Smooth muscle cell (in vitro differentiated cells): Measurements from ENCODE around the gene DISP3. TPM values are rescaled to one million over a fixed set of nuclear protein-coding genes. Genes with fewer than 3 reads are reported as not detected.
"Not testable (repeated sequence)": the region's sequence is repeated elsewhere in the genome, so short reads cannot be mapped to it uniquely, and the experiment has no call there.

ENCODE experiments used
- DNase-seq: peaks from one replicate; lab custom pipeline; 2025; ENCODE audit not compliant: unreplicated experiment; lab: John Stamatoyannopoulos, UW
- H2AFZ ChIP-seq: fragments of 200-600 bp; sonication (generic); 2 replicates; pipeline ENCODE4 v1.6.0; 2016; ENCODE audit warnings: antibody characterized with exemption, low read depth, mild to moderate bottlenecking
- H3F3A ChIP-seq: fragments of 200-600 bp; sonication (generic); 2 replicates; pipeline ENCODE4 v1.6.0; 2017; ENCODE audit warnings: antibody characterized with exemption, low read depth
- H3K27ac ChIP-seq: fragments of 200-600 bp; sonication (generic); 2 replicates; pipeline ENCODE4 v1.5.1; 2016; ENCODE audit warnings: low read depth, mild to moderate bottlenecking
- H3K27me3 ChIP-seq: fragments of 200-600 bp; sonication (generic); 2 replicates; pipeline ENCODE4 v1.6.1; 2016; ENCODE audit warnings: low read depth, mild to moderate bottlenecking
- H3K36me3 ChIP-seq: fragments of 200-600 bp; sonication (generic); 2 replicates; pipeline ENCODE4 v1.5.1; 2016; ENCODE audit warnings: low read depth
- H3K4me1 ChIP-seq: fragments of 200-600 bp; sonication (generic); 2 replicates; pipeline ENCODE4 v1.5.1; 2016; ENCODE audit warnings: low read depth
- H3K4me2 ChIP-seq: fragments of 200-600 bp; sonication (generic); 2 replicates; pipeline ENCODE4 v1.6.0; 2016; ENCODE audit warnings: mild to moderate bottlenecking
- H3K4me3 ChIP-seq: fragments of 200-600 bp; sonication (generic); 2 replicates; pipeline ENCODE4 v1.5.1; 2016; ENCODE audit warnings: mild to moderate bottlenecking
- H3K79me2 ChIP-seq: fragments of 200-600 bp; sonication (generic); 2 replicates; pipeline ENCODE4 v1.6.0; 2016; ENCODE audit warnings: low read depth, mild to moderate bottlenecking
- H3K9ac ChIP-seq: fragments of 200-600 bp; sonication (generic); 2 replicates; pipeline ENCODE4 v1.6.0; 2016; ENCODE audit warnings: low read depth
- H3K9me3 ChIP-seq: fragments of 200-600 bp; sonication (generic); replicated peaks from 2 replicates; pipeline ENCODE4 v1.5.1; 2016; ENCODE audit warnings: low read depth
- H4K20me1 ChIP-seq: fragments of 200-600 bp; sonication (generic); 2 replicates; pipeline ENCODE4 v1.6.0; 2016; ENCODE audit warnings: low read depth
- CTCF ChIP-seq: fragments of 200-600 bp; sonication (generic); IDR thresholded peaks from 2 replicates; pipeline ENCODE4 v1.5.1; 2017; ENCODE audit warnings: borderline replicate concordance, mild to moderate bottlenecking, antibody characterized with exemption; ENCODE audit not compliant: insufficient read depth, poor library complexity, severe bottlenecking
- WGBS: methylation state at CpG from one replicate; pipeline ENCODE4 v1.1.7; 2016; ENCODE audit warnings: low lambda C conversion rate; 5-methylcytosine and 5-hydroxymethylcytosine counted together
- polyA plus RNA-seq: library from polyadenylated mRNA; unstranded; fragments of >200 nt; fragmentation: Nextera tagmentation; extraction: Ambion mirVana; gene quantifications from 2 replicates; pipeline ENCODE4 v1.2.1, GENCODE V29; 2016
- total RNA-seq: library from RNA; depleted of rRNA; stranded (reverse); fragments of >200 nt; gene quantifications from 2 replicates; pipeline ENCODE4 v1.2.3, GENCODE V29; 2014

DISP3 gene
- total and polyA plus RNA-seq, 2 experiments from 2014 or later: 0.17 TPM; not detected in 1

- Histone ChIP-seq H3F3A (no peaks in the 10 kb centered on the region), H3K9ac (no peak overlapping the region), H3K27me3 (peaks cover 23% of the 10 kb centered on the region), H2AFZ (no peak overlapping the region), H3K9me3 (no peaks in the 10 kb centered on the region), H3K4me2 (no peak overlapping the region), H4K20me1 (no peaks in the 10 kb centered on the region), H3K27ac (no peak overlapping the region), H3K79me2 (no peaks in the 10 kb centered on the region), H3K4me3 (no peak overlapping the region), H3K36me3 (no peaks in the 10 kb centered on the region), H3K4me1 (no peaks in the 10 kb centered on the region)
- no peak for DNase-seq
- WGBS: 91% methylated on average over 18 of the region's 18 CpGs
- no peak for TF ChIP-seq CTCF
Measured at GRCh38 chr1:11576109-11576875, 97.3 kb downstream of the DISP3 start.

- Histone ChIP-seq H4K20me1 (no peaks in the 10 kb centered on the region), H2AFZ (no peak overlapping the region), H3K27ac (no peak overlapping the region), H3K9me3 (no peaks in the 10 kb centered on the region), H3K27me3 (peaks cover 21% of the 10 kb centered on the region), H3K4me3 (no peak overlapping the region), H3K36me3 (no peaks in the 10 kb centered on the region), H3K79me2 (no peaks in the 10 kb centered on the region), H3K4me2 (no peak overlapping the region), H3K4me1 (no peaks in the 10 kb centered on the region), H3F3A (no peaks in the 10 kb centered on the region), H3K9ac (no peak overlapping the region)
- TF ChIP-seq CTCF: no peak
- 63% methylated on average over 7 of the region's 7 CpGs for WGBS
- DNase-seq: no peak
Measured at GRCh38 chr1:11578004-11578403, 99.0 kb downstream of the DISP3 start.

- 78% methylated on average over 8 of the region's 8 CpGs for WGBS
- Histone ChIP-seq H3K36me3 (no peaks in the 10 kb centered on the region), H2AFZ (no peak overlapping the region), H3F3A (no peaks in the 10 kb centered on the region), H3K27ac (no peak overlapping the region), H3K79me2 (no peaks in the 10 kb centered on the region), H3K4me1 (no peaks in the 10 kb centered on the region), H4K20me1 (no peaks in the 10 kb centered on the region), H3K27me3 (peaks cover 21% of the 10 kb centered on the region), H3K9me3 (no peaks in the 10 kb centered on the region), H3K4me3 (no peak overlapping the region), H3K9ac (no peak overlapping the region), H3K4me2 (no peak overlapping the region)
- no peak for DNase-seq
- TF ChIP-seq CTCF: no peak
Measured at GRCh38 chr1:11579506-11579905, 100.6 kb downstream of the DISP3 start.

- H3K4me3 ChIP-seq, H3K27ac ChIP-seq, H3K4me2 ChIP-seq, H2AFZ ChIP-seq, H3F3A ChIP-seq, H3K9ac ChIP-seq, H3K9me3 ChIP-seq, DNase-seq, H3K36me3 ChIP-seq, H3K79me2 ChIP-seq, H3K4me1 ChIP-seq, H4K20me1 ChIP-seq: not testable (repeated sequence)
- H3K27me3 ChIP-seq: peaks cover 21% of the 10 kb centered on the region
- 86% methylated on average over 10 of the region's 10 CpGs for WGBS
Measured at GRCh38 chr1:11580049-11580448, 101.1 kb downstream of the DISP3 start.
